H9 (cell line): ENCODE measurements around the gene FAM241A. TPM values are rescaled to one million over a fixed set of nuclear protein-coding genes. Genes with fewer than 3 reads are reported as not detected.

ENCODE experiments used
- DNase-seq: peaks from one replicate; pipeline ENCODE4 v3.0.0-alpha.2; 2017
- H2AFZ ChIP-seq: one replicate; pipeline ENCODE4 v1.6.1; 2013; ENCODE audit warnings: mild to moderate bottlenecking, low read length, control low read depth, moderate library complexity
- H2AK5ac ChIP-seq: 2 replicates; pipeline ENCODE4 v1.6.1; 2013; ENCODE audit warnings: low read length, control low read depth, mixed read lengths; ENCODE audit not compliant: insufficient read length
- H2BK120ac ChIP-seq: one replicate; pipeline ENCODE4 v1.6.1; 2013; ENCODE audit warnings: low read depth, mild to moderate bottlenecking, low read length, control low read depth, inconsistent platforms; ENCODE audit not compliant: poor library complexity, severe bottlenecking
- H2BK12ac ChIP-seq: 2 replicates; pipeline ENCODE4 v1.6.1; 2013; ENCODE audit warnings: low read length, control low read depth, mixed read lengths, low read depth; ENCODE audit not compliant: insufficient read length
- H2BK15ac ChIP-seq: 2 replicates; pipeline ENCODE4 v1.6.1; 2013; ENCODE audit warnings: low read depth, low read length, control low read depth
- H2BK20ac ChIP-seq: one replicate; pipeline ENCODE4 v1.6.1; 2013; ENCODE audit warnings: low read depth, mild to moderate bottlenecking, low read length, control low read depth, inconsistent platforms; ENCODE audit not compliant: poor library complexity, severe bottlenecking
- H2BK5ac ChIP-seq: 2 replicates; pipeline ENCODE4 v1.6.1; 2013; ENCODE audit warnings: low read length, control low read depth, mixed read lengths; ENCODE audit not compliant: insufficient read length
- H3K14ac ChIP-seq: 2 replicates; pipeline ENCODE4 v1.6.1; 2013; ENCODE audit warnings: low read length, control low read depth; ENCODE audit not compliant: insufficient read depth
- H3K18ac ChIP-seq: 2 replicates; pipeline ENCODE4 v1.6.1; 2013; ENCODE audit warnings: low read depth, mild to moderate bottlenecking, mixed read lengths, low read length, control low read depth; ENCODE audit not compliant: insufficient read length
- H3K23ac ChIP-seq: 2 replicates; pipeline ENCODE4 v1.6.1; 2013; ENCODE audit warnings: low read length, control low read depth, mixed read lengths, low read depth; ENCODE audit not compliant: insufficient read length
- H3K23me2 ChIP-seq: 2 replicates; pipeline ENCODE4 v1.6.1; 2013; ENCODE audit warnings: low read depth, mild to moderate bottlenecking, mixed read lengths, low read length, control low read depth; ENCODE audit not compliant: insufficient read length, poor library complexity, severe bottlenecking
- H3K27ac ChIP-seq: 2 replicates; pipeline ENCODE4 v1.5.1; 2013; ENCODE audit warnings: low read length, control low read depth, mixed read lengths, low read depth; ENCODE audit not compliant: insufficient read length
- H3K27me3 ChIP-seq: 2 replicates; pipeline ENCODE4 v1.6.1; 2013; ENCODE audit warnings: low read length, control low read depth, inconsistent platforms; ENCODE audit not compliant: insufficient read depth
- H3K4ac ChIP-seq: 2 replicates; pipeline ENCODE4 v1.6.1; 2013; ENCODE audit warnings: low read depth, mild to moderate bottlenecking, control low read depth, inconsistent platforms, low read length, moderate library complexity
- H3K4me1 ChIP-seq: 2 replicates; pipeline ENCODE4 v1.6.1; 2013; ENCODE audit warnings: low read length, control low read depth, inconsistent platforms; ENCODE audit not compliant: insufficient read depth
- H3K4me2 ChIP-seq: 2 replicates; pipeline ENCODE4 v1.6.1; 2013; ENCODE audit warnings: low read length, control low read depth, mixed read lengths; ENCODE audit not compliant: insufficient read length, insufficient read depth
- H3K56ac ChIP-seq: 2 replicates; pipeline ENCODE4 v1.6.1; 2013; ENCODE audit warnings: low read depth, mild to moderate bottlenecking, mixed read lengths, low read length, control low read depth; ENCODE audit not compliant: insufficient read length
- H3K79me1 ChIP-seq: 2 replicates; pipeline ENCODE4 v1.6.1; 2013; ENCODE audit warnings: low read depth, mild to moderate bottlenecking, moderate library complexity, low read length, control low read depth, inconsistent platforms; ENCODE audit not compliant: insufficient read depth, poor library complexity, severe bottlenecking
- H3K79me2 ChIP-seq: 2 replicates; pipeline ENCODE4 v1.6.1; 2013; ENCODE audit warnings: low read length, control low read depth, inconsistent platforms; ENCODE audit not compliant: insufficient read depth
- H3K9ac ChIP-seq: 2 replicates; pipeline ENCODE4 v1.6.1; 2013; ENCODE audit warnings: low read length, control low read depth, mixed read lengths; ENCODE audit not compliant: insufficient read length; ENCODE audit errors: extremely low read depth
- H3K9me3 ChIP-seq: one replicate; pipeline ENCODE4 v1.6.1; 2013; ENCODE audit warnings: low read depth, low read length, inconsistent platforms; ENCODE audit not compliant: control insufficient read depth
- H3T11ph ChIP-seq: one replicate; pipeline ENCODE4 v1.6.1; 2013; ENCODE audit warnings: mild to moderate bottlenecking, low read length, control low read depth, inconsistent platforms
- H4K20me1 ChIP-seq: one replicate; pipeline ENCODE4 v1.6.1; 2013; ENCODE audit not compliant: control insufficient read depth, insufficient read length, insufficient read depth
- H4K5ac ChIP-seq: 2 replicates; pipeline ENCODE4 v1.6.1; 2013; ENCODE audit warnings: low read depth, mild to moderate bottlenecking, mixed read lengths, low read length, control low read depth; ENCODE audit not compliant: insufficient read length
- H4K8ac ChIP-seq: replicated peaks from 2 replicates; pipeline ENCODE4 v1.6.1; 2013; ENCODE audit warnings: low read length, control low read depth, mixed read lengths, low read depth; ENCODE audit not compliant: insufficient read length
- H4K91ac ChIP-seq: 2 replicates; pipeline ENCODE4 v1.6.1; 2013; ENCODE audit warnings: low read depth, mild to moderate bottlenecking, moderate library complexity, mixed read lengths, low read length, control low read depth; ENCODE audit not compliant: insufficient read length
- H3K27ac Mint-ChIP-seq, 3 experiments: 2 replicates in 2 of 3; 3 replicates in 1 of 3; pipeline ENCODE4 v1.8.0; 2020 to 2021; ENCODE audit warnings: mixed read lengths in 3 of 3, mild to moderate bottlenecking in 1 of 3, moderate library complexity in 1 of 3
- H3K27me3 Mint-ChIP-seq: 2 replicates; pipeline ENCODE4 v1.8.0; 2021; ENCODE audit warnings: low read depth, mild to moderate bottlenecking, moderate library complexity, mixed read lengths
- H3K36me3 Mint-ChIP-seq, 3 experiments: 2 replicates in 2 of 3; 3 replicates in 1 of 3; pipeline ENCODE4 v1.8.0; 2020 to 2021; ENCODE audit warnings: low read depth in 3 of 3, mixed read lengths in 3 of 3; ENCODE audit not compliant: insufficient read depth in 1 of 3
- H3K4me1 Mint-ChIP-seq, 2 experiments: 2 replicates each; pipeline ENCODE4 v1.8.0; 2020; ENCODE audit warnings: mixed read lengths in 2 of 2
- H3K4me3 Mint-ChIP-seq, 2 experiments: 2 replicates in 1 of 2; 3 replicates in 1 of 2; pipeline ENCODE4 v1.8.0; 2020 to 2021; ENCODE audit warnings: mild to moderate bottlenecking in 2 of 2, mixed read lengths in 2 of 2, moderate library complexity in 1 of 2
- H3K9me3 Mint-ChIP-seq, 2 experiments: 2 replicates in 1 of 2; 3 replicates in 1 of 2; pipeline ENCODE4 v1.8.0; 2020; ENCODE audit warnings: mild to moderate bottlenecking in 2 of 2, mixed read lengths in 2 of 2, moderate library complexity in 1 of 2
- CTCF ChIP-seq: fragments of 200-600 bp; sonication (generic); conservative IDR thresholded peaks from 3 replicates; pipeline ENCODE4 v1.8.0; 2021; ENCODE audit warnings: antibody characterized with exemption, mild to moderate bottlenecking
- WGBS: extraction: QIAGEN DNeasy Blood & Tissue Kit; methylation state at CpG from one replicate; pipeline ENCODE4 v1.1.7; 2013; ENCODE audit warnings: missing lambda C conversion rate, low lambda C conversion rate, mixed read lengths; ENCODE audit not compliant: insufficient read length; ENCODE audit errors: extremely low coverage; 5-methylcytosine and 5-hydroxymethylcytosine counted together
- total RNA-seq: library from RNA; stranded (reverse); gene quantifications from 2 replicates; pipeline ENCODE4 v1.2.1, GENCODE V29; 2021

The FAM241A gene
- total RNA-seq, 1 experiment from 2014 or later: 0.13 TPM

- no peak for TF ChIP-seq CTCF
- peaks cover 25 to 31% of the 10 kb centered on the region in 2 experiments for H3K4me1 Mint-ChIP-seq
- DNase-seq: no peak
- no peak overlapping the region for H2BK20ac ChIP-seq
- H3K18ac ChIP-seq: no peak overlapping the region
- H2BK15ac ChIP-seq: no peak overlapping the region
- H4K20me1 ChIP-seq: no peaks in the 10 kb centered on the region
- H3K23me2 ChIP-seq: no peaks in the 10 kb centered on the region
- no peak overlapping the region for H3K56ac ChIP-seq
- H2BK5ac ChIP-seq: no peak overlapping the region
- no peak overlapping the region for H3K14ac ChIP-seq
- no peak overlapping the region for H3K23ac ChIP-seq
- no peak overlapping the region for H2BK12ac ChIP-seq
- H3K27me3 ChIP-seq: no peaks in the 10 kb centered on the region
- H3T11ph ChIP-seq: no peak overlapping the region
- no peaks in the 10 kb centered on the region for H3K79me2 ChIP-seq
- H3K9me3 Mint-ChIP-seq: no peaks in the 10 kb centered on the region
- H3K4ac ChIP-seq: no peak overlapping the region
- H4K5ac ChIP-seq: no peak overlapping the region
- no peak overlapping the region for H4K8ac ChIP-seq
- H3K4me3 Mint-ChIP-seq: no peak overlapping the region
- no peaks in the 10 kb centered on the region for H3K4me1 ChIP-seq
- H3K79me1 ChIP-seq: no peaks in the 10 kb centered on the region
- no peaks in the 10 kb centered on the region for H3K9me3 ChIP-seq
- no peak overlapping the region for H3K4me2 ChIP-seq
- H3K36me3 Mint-ChIP-seq: no peaks in the 10 kb centered on the region
- no peak overlapping the region for H2AFZ ChIP-seq
- H3K27me3 Mint-ChIP-seq: no peaks in the 10 kb centered on the region
- H3K9ac ChIP-seq: no peak overlapping the region
- no CpG with 5 or more reads among the region's 3 CpGs for WGBS
- no peak overlapping the region for H4K91ac ChIP-seq
- H2BK120ac ChIP-seq: no peak overlapping the region
- no peak overlapping the region for H3K27ac Mint-ChIP-seq
- H3K27ac ChIP-seq: no peak overlapping the region
- H2AK5ac ChIP-seq: no peak overlapping the region
Observed at GRCh38 chr4:112125416-112125815, 19.8 kb upstream of the FAM241A start.
